ENCODE results near the gene CMTM5. TPM values are rescaled to one million over a fixed set of nuclear protein-coding genes. Genes with fewer than 3 reads are reported as not detected.

Gene CMTM5
- total RNA-seq (1.1 TPM), polyA plus RNA-seq (ENCODE audit: insufficient read depth in 1 of 8, insufficient read length in 8 of 8, low replicate concordance in 1 of 8) (1 to 10 TPM in 6 of 8 donors, under 1 TPM in 2; 0.88 to 4.5 (median 2.5) TPM)
- long read RNA-seq, donor 1, partial matches to known transcripts: 0 of 1 reads
- long read RNA-seq, donor 1, other reads (novel, unspliced or antisense): 0 of 1 reads
- long read RNA-seq, donor 2: 0 reads
- long read RNA-seq, donor 3: 0 reads
- long read RNA-seq, donor 4: 0 reads
- long read RNA-seq, donor 5, partial matches to known transcripts: 0 of 4 reads
- long read RNA-seq, donor 5, other reads (novel, unspliced or antisense): 0 of 4 reads
- long read RNA-seq, donor 6, partial matches to known transcripts: 0 of 2 reads
- long read RNA-seq, donor 6, other reads (novel, unspliced or antisense): 0 of 2 reads
- long read RNA-seq, donor 7, partial matches to known transcripts: 0 of 4 reads
- long read RNA-seq, donor 7, other reads (novel, unspliced or antisense): 0 of 4 reads
- long read RNA-seq, donor 8, partial matches to known transcripts: 0 of 2 reads
- long read RNA-seq, donor 8, other reads (novel, unspliced or antisense): 0 of 2 reads
- long read RNA-seq, donor 9, partial matches to known transcripts: 0 of 2 reads
- long read RNA-seq, donor 9, other reads (novel, unspliced or antisense): 0 of 2 reads
- long read RNA-seq, donor 10: 0 reads
- long read RNA-seq, donor 11, partial matches to known transcripts: 0 of 1 reads
- long read RNA-seq, donor 11, other reads (novel, unspliced or antisense): 0 of 1 reads

GRCh38 chr14:23376482-23377197, at the start of gene CMTM5:
Gene CMTM5, plus strand, starts transcription at chr14:23377046. Its CDS starts 206 bp downstream, at chr14:23377252.
- peak within 1 kb of the TSS; percentile 7 for H3K27ac ChIP-seq (ENCODE audit: low read length)
- H3K4me1 ChIP-seq (ENCODE audit: control insufficient read depth, insufficient read depth, low read length): peaks cover 27% of the 10 kb centered on the region
- peaks cover 8% of the 10 kb centered on the region for H3K27me3 ChIP-seq (ENCODE audit: control insufficient read depth, insufficient read depth, low read length)
- peak; percentile 80 for DNase-seq
- 32% methylated on average over 9 of the region's 13 CpGs for WGBS (ENCODE audit: insufficient coverage)
- no peaks in the 10 kb centered on the region for H3K9me3 ChIP-seq (replicated peaks; ENCODE audit: control insufficient read depth, low read depth, low read length)
- H3K4me3 ChIP-seq (ENCODE audit: low read length): no peak within 1 kb of the TSS
- H3K36me3 ChIP-seq (ENCODE audit: control insufficient read depth, insufficient read depth, low read length): no peaks in the 10 kb centered on the region

GRCh38 chr14:23327947-23328744, 48.7 kb upstream of the CMTM5 start:
- Histone ChIP-seq H3K4me1 (ENCODE audit: control insufficient read depth, insufficient read depth, low read length) (peaks cover 6% of the 10 kb centered on the region), H3K4me3 (ENCODE audit: low read length) (no peak overlapping the region), H3K27me3 (ENCODE audit: control insufficient read depth, insufficient read depth, low read length) (no peaks in the 10 kb centered on the region), H3K9me3 (replicated peaks; ENCODE audit: control insufficient read depth, low read depth, low read length) (no peaks in the 10 kb centered on the region), H3K36me3 (ENCODE audit: control insufficient read depth, insufficient read depth, low read length) (peaks cover 25% of the 10 kb centered on the region), H3K27ac (ENCODE audit: low read length) (no peak overlapping the region)
- peak; percentile 88 for DNase-seq
- 42% methylated on average over 2 of the region's 4 CpGs for WGBS (ENCODE audit: insufficient coverage)

- no peak overlapping the region for H3K4me3 ChIP-seq (ENCODE audit: low read length)
- H3K9me3 ChIP-seq (replicated peaks; ENCODE audit: control insufficient read depth, low read depth, low read length): peaks cover 3% of the 10 kb centered on the region
- H3K36me3 ChIP-seq (ENCODE audit: control insufficient read depth, insufficient read depth, low read length): no peaks in the 10 kb centered on the region
- no peaks in the 10 kb centered on the region for H3K4me1 ChIP-seq (ENCODE audit: control insufficient read depth, insufficient read depth, low read length)
- no peak for DNase-seq
- peaks cover 2% of the 10 kb centered on the region for H3K27me3 ChIP-seq (ENCODE audit: control insufficient read depth, insufficient read depth, low read length)
- H3K27ac ChIP-seq (ENCODE audit: low read length): no peak overlapping the region
- WGBS (ENCODE audit: insufficient coverage): no CpG with 5 or more reads among the region's 5 CpGs
Observed at GRCh38 chr14:23335623-23336022, 41.2 kb upstream of the CMTM5 start.

GRCh38 chr14:23339506-23340268, 37.2 kb upstream of the CMTM5 start:
- no CpG with 5 or more reads among the region's 1 CpG for WGBS (ENCODE audit: insufficient coverage)
- no peak for DNase-seq
- Histone ChIP-seq H3K9me3 (replicated peaks; ENCODE audit: control insufficient read depth, low read depth, low read length) (peaks cover 3% of the 10 kb centered on the region), H3K27me3 (ENCODE audit: control insufficient read depth, insufficient read depth, low read length) (no peaks in the 10 kb centered on the region), H3K36me3 (ENCODE audit: control insufficient read depth, insufficient read depth, low read length) (no peaks in the 10 kb centered on the region), H3K27ac (ENCODE audit: low read length) (no peak overlapping the region), H3K4me1 (ENCODE audit: control insufficient read depth, insufficient read depth, low read length) (no peaks in the 10 kb centered on the region), H3K4me3 (ENCODE audit: low read length) (no peak overlapping the region)

GRCh38 chr14:23344481-23344880, 32.4 kb upstream of the CMTM5 start:
- peaks cover 15% of the 10 kb centered on the region for H3K36me3 ChIP-seq (ENCODE audit: control insufficient read depth, insufficient read depth, low read length)
- no peak for DNase-seq
- no peaks in the 10 kb centered on the region for H3K9me3 ChIP-seq (replicated peaks; ENCODE audit: control insufficient read depth, low read depth, low read length)
- no peaks in the 10 kb centered on the region for H3K27me3 ChIP-seq (ENCODE audit: control insufficient read depth, insufficient read depth, low read length)
- no peak overlapping the region for H3K4me3 ChIP-seq (ENCODE audit: low read length)
- no peaks in the 10 kb centered on the region for H3K4me1 ChIP-seq (ENCODE audit: control insufficient read depth, insufficient read depth, low read length)
- WGBS (ENCODE audit: insufficient coverage): 48% methylated on average over 2 of the region's 3 CpGs
- no peak overlapping the region for H3K27ac ChIP-seq (ENCODE audit: low read length)

GRCh38 chr14:23345987-23346692, 30.7 kb upstream of the CMTM5 start:
- no peaks in the 10 kb centered on the region for H3K27me3 ChIP-seq (ENCODE audit: control insufficient read depth, insufficient read depth, low read length)
- no peak overlapping the region for H3K27ac ChIP-seq (ENCODE audit: low read length)
- DNase-seq: no peak
- H3K9me3 ChIP-seq (replicated peaks; ENCODE audit: control insufficient read depth, low read depth, low read length): no peaks in the 10 kb centered on the region
- H3K4me3 ChIP-seq (ENCODE audit: low read length): no peak overlapping the region
- H3K36me3 ChIP-seq (ENCODE audit: control insufficient read depth, insufficient read depth, low read length): peaks cover 16% of the 10 kb centered on the region
- H3K4me1 ChIP-seq (ENCODE audit: control insufficient read depth, insufficient read depth, low read length): no peaks in the 10 kb centered on the region
- 76% methylated on average over 7 of the region's 13 CpGs for WGBS (ENCODE audit: insufficient coverage)

- Histone ChIP-seq H3K4me1 (ENCODE audit: control insufficient read depth, insufficient read depth, low read length) (peaks cover 4% of the 10 kb centered on the region), H3K4me3 (ENCODE audit: low read length) (no peak overlapping the region), H3K27ac (ENCODE audit: low read length) (no peak overlapping the region), H3K36me3 (ENCODE audit: control insufficient read depth, insufficient read depth, low read length) (peaks cover 16% of the 10 kb centered on the region), H3K9me3 (replicated peaks; ENCODE audit: control insufficient read depth, low read depth, low read length) (no peaks in the 10 kb centered on the region), H3K27me3 (ENCODE audit: control insufficient read depth, insufficient read depth, low read length) (peaks cover 5% of the 10 kb centered on the region)
- DNase-seq: no peak
- WGBS (ENCODE audit: insufficient coverage): 67% methylated on average over 21 of the region's 27 CpGs
Observed at GRCh38 chr14:23346693-23347405, 30.0 kb upstream of the CMTM5 start.

- 82% methylated on average over 8 of the region's 19 CpGs for WGBS (ENCODE audit: insufficient coverage)
- H3K36me3 ChIP-seq (ENCODE audit: control insufficient read depth, insufficient read depth, low read length): peaks cover 16% of the 10 kb centered on the region
- H3K4me3 ChIP-seq (ENCODE audit: low read length): no peak overlapping the region
- no peak overlapping the region for H3K27ac ChIP-seq (ENCODE audit: low read length)
- peaks cover 10% of the 10 kb centered on the region for H3K27me3 ChIP-seq (ENCODE audit: control insufficient read depth, insufficient read depth, low read length)
- no peak for DNase-seq
- H3K9me3 ChIP-seq (replicated peaks; ENCODE audit: control insufficient read depth, low read depth, low read length): no peaks in the 10 kb centered on the region
- H3K4me1 ChIP-seq (ENCODE audit: control insufficient read depth, insufficient read depth, low read length): peaks cover 10% of the 10 kb centered on the region
Observed at GRCh38 chr14:23347406-23348296, 29.2 kb upstream of the CMTM5 start.

Data from muscle of leg (tissue), 16 donors.